Gastrocnemius medialis (tissue), 4 donors: ENCODE data around the gene ENTPD6. TPM values are rescaled to one million over a fixed set of nuclear protein-coding genes. Genes with fewer than 3 reads are reported as not detected.
"Not testable (repeated sequence)": the region's sequence is repeated elsewhere in the genome, so short reads cannot be mapped to it uniquely, and the experiment has no call there.

Experiments
- ATAC-seq, 2 donors: fragments of 150-250 bp; one replicate each; pipeline ENCODE4 v1.9.1; 2016
- DNase-seq, 2 donors: peaks; one replicate each; pipeline ENCODE4 v3.0.0-alpha.2; 2019
- H3K27ac ChIP-seq, 4 donors: fragments of 200-600 bp; sonication (generic); 1 replicate in 1 of 4; 2 replicates in 3 of 4; pipeline ENCODE4 v1.5.1; 2016 to 2018; ENCODE audit warnings: mild to moderate bottlenecking in 2 of 4, moderate library complexity in 1 of 4
- H3K27me3 ChIP-seq, 3 donors: fragments of 200-600 bp; sonication (generic) in 2 of 3; 1 replicate in 1 of 3; 2 replicates in 2 of 3; pipeline versions ENCODE4 v1.5.1 to v1.6.0; 2016 to 2019; ENCODE audit warnings: mild to moderate bottlenecking in 1 of 3, moderate library complexity in 1 of 3
- H3K36me3 ChIP-seq, 2 donors: fragments of 200-600 bp; sonication (generic) in 1 of 2; one replicate each; pipeline ENCODE4 v1.5.1; 2017 to 2018
- H3K4me1 ChIP-seq, 2 donors: fragments of 200-600 bp; sonication (generic) in 1 of 2; one replicate each; pipeline ENCODE4 v1.5.1; 2016 to 2017; ENCODE audit warnings: mild to moderate bottlenecking in 2 of 2
- H3K4me3 ChIP-seq, 4 donors: fragments of 200-600 bp; sonication (generic) in 3 of 4; 1 replicate in 1 of 4; 2 replicates in 3 of 4; pipeline ENCODE4 v1.5.1; 2016 to 2019; ENCODE audit warnings: mild to moderate bottlenecking in 2 of 4
- H3K9me3 ChIP-seq, 3 donors: fragments of 200-600 bp; sonication (generic) in 2 of 3; 1 replicate in 1 of 3; 2 replicates in 2 of 3; pipeline ENCODE4 v1.5.1; 2016 to 2019
- CTCF ChIP-seq, 5 experiments: fragments of 450-650 bp in 3 of 5; fragments of 200-600 bp in 2 of 5; sonication (generic) in 2 of 5; IDR thresholded peaks in 4 of 5; conservative IDR thresholded peaks in 1 of 5; 1 replicate in 4 of 5; 2 replicates in 1 of 5; pipeline ENCODE4 v1.5.1; 2016 to 2019; ENCODE audit warnings: antibody characterized with exemption in 5 of 5, mild to moderate bottlenecking in 3 of 5, moderate library complexity in 3 of 5
- POLR2A ChIP-seq, 2 donors: fragments of 450-650 bp; IDR thresholded peaks; one replicate each; pipeline ENCODE4 v1.6.1; 2017; ENCODE audit warnings: antibody characterized with exemption in 2 of 2, mild to moderate bottlenecking in 2 of 2, moderate library complexity in 2 of 2
- in situ Hi-C, 4 donors: fragments of 200-750 bp; cut with MboI; loops; one replicate each; pipeline versions ENCODE4 v1.15.0 to v1.8.0; 2017; ENCODE audit warnings: low sequenced_read_pairs in 4 of 4
- intact Hi-C: fragments of 100-400 bp; cut with DNase I; formaldehyde crosslinking; loops from one replicate; pipeline ENCODE4 v1.15.1; 2023; ENCODE audit warnings: low total_unique reads
- total RNA-seq, 4 donors: library from RNA; depleted of rRNA; stranded (reverse); fragments of >200 nt; gene quantifications; one replicate each; pipeline versions ENCODE4 v1.1.0 to v1.2.3, GENCODE V29; 2016

The ENTPD6 gene
- total RNA-seq, 4 donors from 2014 or later = 27.0 to 61.1 (median 50.2) TPM

GRCh38 chr20:25160897-25161296 lies 34.6 kb upstream of the ENTPD6 start:
- Histone ChIP-seq H3K4me3 (no peak overlapping the region), H3K27me3 (no peaks in the 10 kb centered on the region), H3K9me3 (no peaks in the 10 kb centered on the region), H3K4me1 (no peaks in the 10 kb centered on the region), H3K36me3 (no peaks in the 10 kb centered on the region), H3K27ac (no peak overlapping the region)
- in situ Hi-C loops = no loop called here
- TF ChIP-seq POLR2A (IDR thresholded peaks at IDR 0.05) = no peak
- TF ChIP-seq CTCF (IDR thresholded peaks at IDR 0.05 in 4 of 5, conservative IDR thresholded peaks at IDR 0.05 in 1 of 5) = no peak
- DNase-seq (no peak), ATAC-seq (no peak)
- intact Hi-C loops = no loop called here

- in situ Hi-C loops = no loop called here
- H3K27me3 ChIP-seq = no peaks in the 10 kb centered on the region
- no peak for TF ChIP-seq CTCF (IDR thresholded peaks at IDR 0.05 in 4 of 5, conservative IDR thresholded peaks at IDR 0.05 in 1 of 5)
- TF ChIP-seq POLR2A (IDR thresholded peaks at IDR 0.05) = no peak
- ATAC-seq (no peak), DNase-seq (no peak)
- no peaks in the 10 kb centered on the region for H3K36me3 ChIP-seq
- intact Hi-C loops = no loop called here
- no peak overlapping the region for H3K27ac ChIP-seq
- H3K4me3 ChIP-seq = no peak overlapping the region
- no peaks in the 10 kb centered on the region for H3K4me1 ChIP-seq
- H3K9me3 ChIP-seq = no peaks in the 10 kb centered on the region
Observed at GRCh38 chr20:25165128-25165527, 30.4 kb upstream of the ENTPD6 start.

GRCh38 chr20:25166105-25166782 lies 29.3 kb upstream of the ENTPD6 start:
- H3K27me3 ChIP-seq, DNase-seq, H3K4me3 ChIP-seq, H3K9me3 ChIP-seq, in situ Hi-C loops, H3K36me3 ChIP-seq, H3K27ac ChIP-seq, intact Hi-C loops, H3K4me1 ChIP-seq, ATAC-seq: not testable (repeated sequence)

DNA sequence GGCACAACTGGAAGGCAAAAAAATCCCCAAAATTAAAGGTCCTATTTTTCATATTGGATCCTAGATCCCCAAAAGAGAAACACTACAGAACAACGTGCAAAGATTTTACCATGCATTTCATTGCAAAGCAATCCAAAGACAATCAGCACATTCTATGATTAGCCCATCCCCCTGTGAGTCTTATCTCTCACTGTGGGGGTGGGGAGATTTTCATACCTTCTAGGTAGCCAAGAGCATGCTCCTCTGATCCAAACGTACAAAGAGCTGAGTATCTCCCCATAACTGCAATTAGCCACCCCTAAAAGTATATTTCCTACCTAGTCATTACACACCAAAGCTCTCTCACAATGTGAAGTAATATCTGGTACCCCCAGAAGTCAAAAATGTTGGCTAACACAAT lies 22.2 kb upstream of the ENTPD6 start:
- Histone ChIP-seq H3K27ac (no peak overlapping the region), H3K4me3 (no peak overlapping the region), H3K27me3 (no peaks in the 10 kb centered on the region), H3K4me1 (no peaks in the 10 kb centered on the region), H3K9me3 (no peaks in the 10 kb centered on the region), H3K36me3 (no peaks in the 10 kb centered on the region)
- in situ Hi-C loops (loop anchor here in 3 of 4 donors (10.0 kb wide), 3 partner anchors 89 to 179 kb away; partner anchors contain the start of genes APMAP (in 1 of the 3) and VSX1 (in 1 of the 3)), intact Hi-C loops (no loop called here)
- TF ChIP-seq POLR2A (IDR thresholded peaks at IDR 0.05) = no peak
- TF ChIP-seq CTCF (IDR thresholded peaks at IDR 0.05 in 4 of 5, conservative IDR thresholded peaks at IDR 0.05 in 1 of 5) = no peak
- ATAC-seq (no peak), DNase-seq (no peak)

DNA sequence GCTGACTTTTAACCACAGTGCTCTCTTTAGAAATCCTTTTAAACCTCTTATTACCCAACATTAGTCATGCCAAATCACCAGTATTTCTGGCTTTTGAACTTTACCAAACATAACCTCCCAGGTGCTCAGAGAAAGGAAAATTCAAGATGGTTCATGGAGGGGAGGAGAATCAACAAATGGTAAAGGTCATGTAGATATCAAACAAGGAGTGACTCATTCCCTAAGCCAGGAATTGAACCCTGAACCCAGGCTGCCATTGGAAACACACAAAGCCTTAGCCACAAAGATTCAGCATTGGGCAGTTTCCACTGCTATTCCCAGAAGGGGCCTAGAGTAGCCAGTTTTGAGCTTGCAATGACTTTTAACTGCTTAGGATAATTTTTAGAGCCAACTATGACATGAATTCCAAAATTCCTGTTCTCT lies 21.6 kb upstream of the ENTPD6 start:
- in situ Hi-C loops = loop anchor here in 3 of 4 donors (10.0 kb wide), 3 partner anchors 89 to 179 kb away; partner anchors contain the start of genes APMAP (in 1 of the 3) and VSX1 (in 1 of the 3)
- H3K27me3 ChIP-seq = no peaks in the 10 kb centered on the region
- H3K36me3 ChIP-seq = no peaks in the 10 kb centered on the region
- DNase-seq (no peak), ATAC-seq (no peak)
- H3K27ac ChIP-seq = no peak overlapping the region
- H3K4me1 ChIP-seq = no peaks in the 10 kb centered on the region
- intact Hi-C loops = no loop called here
- H3K4me3 ChIP-seq = no peak overlapping the region
- H3K9me3 ChIP-seq = no peaks in the 10 kb centered on the region
- TF ChIP-seq CTCF (IDR thresholded peaks at IDR 0.05 in 4 of 5, conservative IDR thresholded peaks at IDR 0.05 in 1 of 5) (no peak), POLR2A (IDR thresholded peaks at IDR 0.05) (no peak)
